ENCODE results near the gene DLGAP4. TPM values are rescaled to one million over a fixed set of nuclear protein-coding genes. Genes with fewer than 3 reads are reported as not detected.

Gene DLGAP4
- total and polyA plus RNA-seq, 2 of the 13 experiments (the other 11 are each of a cell fraction or from before 2014, with no cell fraction given): 15.2 to 26.7 TPM

DNA sequence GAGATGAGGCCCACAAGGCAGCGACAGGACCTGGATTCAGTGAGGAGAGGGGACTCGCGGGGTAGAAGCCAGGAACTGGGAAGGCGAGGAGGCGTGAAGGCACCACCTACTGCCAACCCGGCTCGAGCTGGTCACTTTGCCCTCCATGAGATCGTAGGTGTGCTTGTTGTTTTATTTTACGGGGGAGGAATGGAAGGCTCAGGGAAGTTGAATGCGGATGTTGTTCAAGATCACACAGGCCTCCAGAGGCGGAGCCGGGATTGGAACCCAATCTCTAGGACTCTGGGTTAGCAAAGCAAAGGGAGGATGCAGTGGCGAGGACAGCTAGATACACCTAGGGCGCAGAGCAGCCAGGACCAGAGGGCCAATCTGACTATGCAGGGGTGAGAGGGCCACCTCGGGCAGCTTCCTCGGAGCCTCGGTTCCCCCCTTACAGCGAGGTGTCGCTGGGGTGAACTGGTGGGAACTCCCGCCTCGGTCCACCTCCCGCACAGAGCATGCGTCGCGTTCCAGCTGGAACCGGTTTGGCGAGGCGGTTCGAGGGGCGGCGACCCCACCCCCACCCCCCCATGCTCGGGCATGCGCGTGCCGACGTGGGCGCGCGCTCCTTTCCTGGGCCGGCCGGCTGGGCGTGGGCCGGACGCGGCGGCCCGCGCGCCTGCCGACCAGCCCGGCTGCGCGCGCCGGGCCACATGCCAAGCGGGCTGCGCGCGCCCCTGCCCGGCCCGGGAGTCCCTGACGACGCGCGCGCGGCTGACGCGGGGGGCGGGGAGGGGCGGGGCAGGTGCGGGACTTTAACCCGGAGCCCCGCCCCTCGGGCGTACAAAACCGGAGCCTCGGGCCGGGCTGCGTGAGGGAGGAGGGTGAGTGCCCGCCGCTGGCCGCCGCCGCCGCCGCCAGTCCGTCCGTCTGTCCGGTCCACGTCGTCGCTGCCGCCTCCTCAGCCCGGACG lies 154.8 kb downstream of the DLGAP4 start (continued):
- TF ChIP-seq E2F5 (CRISPR knock-in tag; conservative IDR thresholded peaks at IDR 0.05) (peak; percentile 80; the same call in 1 of the 2 replicates), TEAD2 (CRISPR knock-in tag; IDR thresholded peaks at IDR 0.05) (peak; percentile 88; the same call in 1 of the 2 replicates), ZFY (CRISPR knock-in tag; IDR thresholded peaks at IDR 0.05) (peak; percentile 78), ATF4 (CRISPR knock-in tag; IDR thresholded peaks at IDR 0.05) (no peak), ZNF335 (CRISPR knock-in tag; IDR thresholded peaks at IDR 0.05) (no peak; the same call in 1 of the 2 replicates), ZNF468 (CRISPR knock-in tag; IDR thresholded peaks at IDR 0.05) (no peak; the same call in 1 of the 2 replicates), RBM22 (optimal IDR thresholded peaks at IDR 0.05; ENCODE audit: low read length) (no peak), ZNF34 (CRISPR knock-in tag; IDR thresholded peaks at IDR 0.05; ENCODE audit: borderline replicate concordance) (peak; percentile 29; the same call in 1 of the 2 replicates), CENPX (CRISPR knock-in tag; IDR thresholded peaks at IDR 0.05) (no peak), BRD4 (CRISPR knock-in tag; IDR thresholded peaks at IDR 0.05) (no peak; the same call in 1 of the 2 replicates), MIER2 (CRISPR knock-in tag; IDR thresholded peaks at IDR 0.05) (peak; percentile 53; the same call in 1 of the 2 replicates), ZHX1 (CRISPR knock-in tag; IDR thresholded peaks at IDR 0.05; ENCODE audit: low read depth) (peak; percentile 89), ZNF598 (CRISPR knock-in tag; IDR thresholded peaks at IDR 0.05; ENCODE audit: borderline replicate concordance) (peak; percentile 96), GLMP (CRISPR knock-in tag; IDR thresholded peaks at IDR 0.05; ENCODE audit: borderline replicate concordance) (no peak), SSRP1 (CRISPR knock-in tag; IDR thresholded peaks at IDR 0.05) (0 out of 2 replicates have a peak, but pooled peaks have one; percentile 55)
- TF ChIP-seq, protein P1, sequence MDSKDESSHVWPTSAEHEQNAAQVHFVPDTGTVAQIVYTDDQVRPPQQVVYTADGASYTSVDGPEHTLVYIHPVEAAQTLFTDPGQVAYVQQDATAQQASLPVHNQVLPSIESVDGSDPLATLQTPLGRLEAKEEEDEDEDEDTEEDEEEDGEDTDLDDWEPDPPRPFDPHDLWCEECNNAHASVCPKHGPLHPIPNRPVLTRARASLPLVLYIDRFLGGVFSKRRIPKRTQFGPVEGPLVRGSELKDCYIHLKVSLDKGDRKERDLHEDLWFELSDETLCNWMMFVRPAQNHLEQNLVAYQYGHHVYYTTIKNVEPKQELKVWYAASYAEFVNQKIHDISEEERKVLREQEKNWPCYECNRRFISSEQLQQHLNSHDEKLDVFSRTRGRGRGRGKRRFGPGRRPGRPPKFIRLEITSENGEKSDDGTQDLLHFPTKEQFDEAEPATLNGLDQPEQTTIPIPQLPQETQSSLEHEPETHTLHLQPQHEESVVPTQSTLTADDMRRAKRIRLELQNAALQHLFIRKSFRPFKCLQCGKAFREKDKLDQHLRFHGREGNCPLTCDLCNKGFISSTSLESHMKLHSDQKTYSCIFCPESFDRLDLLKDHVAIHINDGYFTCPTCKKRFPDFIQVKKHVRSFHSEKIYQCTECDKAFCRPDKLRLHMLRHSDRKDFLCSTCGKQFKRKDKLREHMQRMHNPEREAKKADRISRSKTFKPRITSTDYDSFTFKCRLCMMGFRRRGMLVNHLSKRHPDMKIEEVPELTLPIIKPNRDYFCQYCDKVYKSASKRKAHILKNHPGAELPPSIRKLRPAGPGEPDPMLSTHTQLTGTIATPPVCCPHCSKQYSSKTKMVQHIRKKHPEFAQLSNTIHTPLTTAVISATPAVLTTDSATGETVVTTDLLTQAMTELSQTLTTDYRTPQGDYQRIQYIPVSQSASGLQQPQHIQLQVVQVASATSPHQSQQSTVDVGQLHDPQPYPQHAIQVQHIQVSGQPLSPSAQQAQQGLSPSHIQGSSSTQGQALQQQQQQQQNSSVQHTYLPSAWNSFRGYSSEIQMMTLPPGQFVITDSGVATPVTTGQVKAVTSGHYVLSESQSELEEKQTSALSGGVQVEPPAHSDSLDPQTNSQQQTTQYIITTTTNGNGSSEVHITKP (CRISPR knock-in tag; IDR thresholded peaks at IDR 0.05; ENCODE audit: low read depth): no peak
- TF ChIP-seq, protein P2, sequence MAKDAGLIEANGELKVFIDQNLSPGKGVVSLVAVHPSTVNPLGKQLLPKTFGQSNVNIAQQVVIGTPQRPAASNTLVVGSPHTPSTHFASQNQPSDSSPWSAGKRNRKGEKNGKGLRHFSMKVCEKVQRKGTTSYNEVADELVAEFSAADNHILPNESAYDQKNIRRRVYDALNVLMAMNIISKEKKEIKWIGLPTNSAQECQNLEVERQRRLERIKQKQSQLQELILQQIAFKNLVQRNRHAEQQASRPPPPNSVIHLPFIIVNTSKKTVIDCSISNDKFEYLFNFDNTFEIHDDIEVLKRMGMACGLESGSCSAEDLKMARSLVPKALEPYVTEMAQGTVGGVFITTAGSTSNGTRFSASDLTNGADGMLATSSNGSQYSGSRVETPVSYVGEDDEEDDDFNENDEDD (CRISPR knock-in tag; IDR thresholded peaks at IDR 0.05; ENCODE audit: borderline replicate concordance): peak; percentile 97

Measured in HepG2 (cell line).